BJ (cell line): ENCODE results near the gene INPP4A. TPM values are rescaled to one million over a fixed set of nuclear protein-coding genes. Genes with fewer than 3 reads are reported as not detected.

Experiments used
- CTCF ChIA-PET: fragments of 350-600 bp; formaldehyde crosslinking; extraction: SDS; loops from one replicate; lab custom pipeline; 2021; ENCODE audit warnings: antibody characterized with exemption, inconsistent platforms; lab: Yijun Ruan, JAX
- POLR2A ChIA-PET: fragments of 300-600 bp; sonication (Branson Sonifier 250); formaldehyde crosslinking; extraction: SDS; loops from one replicate; lab custom pipeline; 2021; ENCODE audit warnings: antibody characterized with exemption; lab: Charles Lee
- DNase-seq: peaks from one replicate; pipeline ENCODE4 v3.0.0-alpha.2; 2011; ENCODE audit warnings: low read depth
- H3K27me3 ChIP-seq: 2 replicates; pipeline ENCODE4 v1.6.0; 2011; ENCODE audit warnings: low read length; ENCODE audit not compliant: control insufficient read depth, insufficient read depth
- H3K36me3 ChIP-seq: 2 replicates; pipeline ENCODE4 v1.5.1; 2011; ENCODE audit warnings: low read length; ENCODE audit not compliant: control insufficient read depth, insufficient read depth
- H3K4me3 ChIP-seq: 2 replicates; pipeline ENCODE4 v1.5.1; 2011; ENCODE audit warnings: low read depth, mild to moderate bottlenecking, control low read depth, low read length
- CTCF ChIP-seq: IDR thresholded peaks from 2 replicates; pipeline ENCODE4 v1.5.1; 2011; ENCODE audit warnings: low read depth, mild to moderate bottlenecking, control low read depth, inconsistent platforms, low read length, moderate library complexity; ENCODE audit not compliant: insufficient read depth
- polyA plus RNA-seq: library from polyadenylated mRNA; depleted of rRNA; stranded (reverse); fragments of >200 nt; gene quantifications from 2 replicates; pipeline ENCODE4 v1.2.3, GENCODE V29; 2011

The INPP4A gene
- polyA plus RNA-seq, 1 experiment, result 21.0 TPM

DNA sequence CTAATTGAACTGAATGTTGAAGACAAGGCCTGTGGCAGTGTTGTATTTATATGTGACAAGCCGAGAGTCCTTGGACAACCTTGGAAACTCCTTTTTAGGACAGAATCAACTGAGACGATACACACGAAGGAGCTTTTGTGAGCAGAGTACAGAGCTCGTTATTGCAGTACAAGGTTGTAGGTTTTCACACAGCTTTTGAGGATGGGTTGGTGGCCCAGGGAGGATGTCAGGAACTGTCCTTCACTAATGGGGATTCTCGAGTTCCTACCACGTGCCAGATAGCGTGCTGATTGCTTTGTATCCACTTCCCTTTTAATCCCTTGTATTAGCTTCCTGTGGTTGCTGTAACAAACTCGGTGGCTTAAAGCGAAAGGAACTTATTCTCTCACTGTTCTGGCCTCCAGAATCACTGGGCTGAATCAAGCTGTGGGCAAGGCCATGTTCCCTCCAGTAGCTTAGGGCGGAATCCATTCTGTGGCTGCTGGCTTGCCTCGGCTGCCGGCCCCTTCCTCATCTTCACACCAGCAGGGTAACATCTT, 20.2 kb downstream of the INPP4A start:
- Histone ChIP-seq H3K27me3 (no peaks in the 10 kb centered on the region), H3K4me3 (no peak overlapping the region), H3K36me3 (no peaks in the 10 kb centered on the region)
- DNase-seq, result no peak
- POLR2A ChIA-PET, result no interaction called here
- CTCF ChIA-PET, result no interaction called here
- TF ChIP-seq CTCF, result no peak

- POLR2A ChIA-PET, result no interaction called here
- no peak for DNase-seq
- no peaks in the 10 kb centered on the region for H3K36me3 ChIP-seq
- CTCF ChIA-PET, result interaction anchor here (0.6 kb wide), 1 partner anchor 800 kb away, joined by 3 read pairs; no protein-coding TSS in a partner anchor
- no peaks in the 10 kb centered on the region for H3K27me3 ChIP-seq
- H3K4me3 ChIP-seq, result no peak overlapping the region
- TF ChIP-seq CTCF, result no peak
Observed at GRCh38 chr2:98465456-98466226, 21.0 kb downstream of the INPP4A start.

DNA sequence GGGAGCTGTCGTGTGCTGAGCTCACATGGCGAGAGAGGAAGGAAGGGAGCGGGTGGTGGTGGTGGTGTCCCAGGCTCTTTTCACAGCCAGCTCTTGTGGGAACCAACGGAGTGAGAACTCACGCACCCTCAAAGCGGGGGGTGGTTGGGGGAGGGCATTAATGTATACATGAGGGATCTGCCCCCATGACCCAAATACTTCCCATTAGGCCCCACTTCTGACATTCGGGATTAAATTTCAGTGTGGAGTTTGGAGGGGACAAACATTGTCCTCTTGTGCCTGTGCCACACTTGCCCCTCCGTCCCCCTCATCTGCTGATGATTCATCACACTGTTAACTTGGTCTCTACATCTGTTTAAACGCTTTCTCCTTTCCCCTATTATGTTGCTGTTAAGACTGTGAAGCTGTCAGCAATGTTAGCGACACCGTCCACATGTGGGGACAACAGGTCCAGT, 22.5 kb downstream of the INPP4A start:
- Histone ChIP-seq H3K27me3 (no peaks in the 10 kb centered on the region), H3K4me3 (no peak overlapping the region), H3K36me3 (no peaks in the 10 kb centered on the region)
- ChIA-PET POLR2A (no interaction called here), CTCF (no interaction called here)
- no peak for TF ChIP-seq CTCF
- DNase-seq, result no peak

- ChIA-PET POLR2A (no interaction called here), CTCF (no interaction called here)
Observed at GRCh38 chr2:98467652-98468051, 23.0 kb downstream of the INPP4A start.

More at GRCh38 chr2:98467652-98468051, 23.0 kb downstream of the INPP4A start:
- no peak for DNase-seq
- no peaks in the 10 kb centered on the region for H3K27me3 ChIP-seq
- H3K4me3 ChIP-seq, result no peak overlapping the region
- no peaks in the 10 kb centered on the region for H3K36me3 ChIP-seq
- TF ChIP-seq CTCF, result no peak
